GM18526 (cell line): ENCODE results near the gene SPEF1.

Experiments
- POLR2A ChIP-seq: IDR thresholded peaks from 3 replicates; pipeline ENCODE4 v1.6.1; 2011; ENCODE audit not compliant: insufficient read length; ENCODE audit errors: extremely low read depth

The SPEF1 gene

DNA sequence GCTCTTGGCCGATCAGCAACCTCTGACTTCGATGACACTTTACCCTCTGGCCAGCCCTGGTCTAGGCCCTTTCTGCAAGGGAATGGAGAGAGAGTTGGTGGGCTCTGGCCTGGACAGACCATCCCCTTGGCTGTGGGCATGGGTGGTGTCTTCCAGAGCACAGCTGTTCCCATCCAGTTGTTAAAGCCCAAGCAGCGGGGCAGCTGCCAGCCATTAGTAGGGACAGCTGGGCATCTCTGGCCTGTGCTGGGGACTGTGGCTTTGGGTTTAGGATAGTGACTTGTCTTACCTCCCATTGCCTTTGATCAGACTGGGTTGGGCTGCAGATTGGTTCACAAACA is 17.6 kb upstream of the SPEF1 start:
- no peak for TF ChIP-seq POLR2A

GRCh38 chr20:3798373-3798768 is 17.1 kb upstream of the SPEF1 start:
- no peak for TF ChIP-seq POLR2A

DNA sequence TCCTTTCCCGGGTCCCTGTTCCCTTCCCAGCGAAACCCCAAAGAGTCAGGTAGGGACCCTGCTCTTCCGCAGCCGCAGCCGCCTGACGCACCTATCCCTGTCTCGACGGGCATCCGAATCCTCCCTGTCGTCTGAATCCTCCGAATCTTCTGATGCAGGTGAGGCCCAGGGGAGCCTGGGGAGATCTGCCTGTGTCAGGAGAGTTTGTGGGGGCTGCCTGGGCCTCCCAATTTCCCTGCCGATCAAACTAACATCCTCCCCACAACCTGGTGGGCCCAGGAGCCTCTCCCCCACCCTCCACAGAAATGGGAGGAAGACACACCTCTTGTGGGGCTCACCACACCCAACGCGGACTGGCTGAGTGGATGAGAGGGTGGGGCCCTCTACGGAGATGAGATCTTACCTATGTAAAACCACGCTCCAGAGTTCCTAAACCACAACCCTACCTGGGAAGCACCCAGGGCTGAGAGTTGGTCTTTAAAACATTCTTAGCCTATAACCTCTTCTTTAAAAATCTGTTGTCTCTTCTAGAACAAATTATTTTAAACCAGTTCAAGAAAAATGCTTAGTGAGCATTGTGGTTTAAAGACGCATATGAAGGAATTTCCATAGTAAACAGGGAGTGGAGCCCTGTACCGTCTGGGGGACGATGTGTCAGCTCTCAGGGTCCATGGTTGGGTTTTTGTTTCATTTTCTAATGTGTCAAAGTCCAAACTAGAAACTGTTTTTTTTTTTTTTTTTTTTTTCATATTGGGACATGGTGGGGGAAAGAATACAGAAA is 16.5 kb upstream of the SPEF1 start:
- TF ChIP-seq POLR2A = peak; percentile 8

GRCh38 chr20:3797226-3797545 is 15.9 kb upstream of the SPEF1 start:
- TF ChIP-seq POLR2A = no peak

DNA sequence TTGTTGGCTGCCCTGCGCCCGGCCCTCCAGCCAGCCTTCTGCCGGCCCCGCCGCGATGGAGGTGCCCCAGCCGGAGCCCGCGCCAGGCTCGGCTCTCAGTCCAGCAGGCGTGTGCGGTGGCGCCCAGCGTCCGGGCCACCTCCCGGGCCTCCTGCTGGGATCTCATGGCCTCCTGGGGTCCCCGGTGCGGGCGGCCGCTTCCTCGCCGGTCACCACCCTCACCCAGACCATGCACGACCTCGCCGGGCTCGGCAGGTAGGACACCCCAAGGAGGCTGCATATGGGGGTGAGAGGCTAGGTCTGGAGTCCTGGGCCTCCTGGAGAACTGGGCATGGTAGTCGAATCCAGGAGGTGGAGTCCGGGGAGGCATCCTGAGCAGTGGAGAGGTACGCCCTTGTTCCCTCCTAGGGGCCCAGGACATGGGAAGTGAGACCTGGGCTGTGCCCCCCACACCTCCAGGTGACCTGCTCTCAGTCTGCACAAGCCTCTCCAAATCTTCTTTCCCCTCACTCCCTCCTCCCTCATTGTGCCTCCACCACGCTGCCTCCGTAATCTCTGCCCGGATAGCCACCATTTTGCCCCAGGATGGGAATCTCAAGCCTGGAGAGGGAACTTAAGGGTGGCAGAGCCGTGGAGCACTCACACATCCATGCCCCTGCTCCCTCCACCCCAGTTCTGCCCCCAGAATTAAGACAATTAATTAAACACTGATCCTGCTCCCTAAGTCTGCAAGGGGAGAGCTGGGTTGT is 15.4 kb upstream of the SPEF1 start:
- TF ChIP-seq POLR2A = no peak

GRCh38 chr20:3795511-3796468 is 14.5 kb upstream of the SPEF1 start, which contains the start of gene CDC25B:
CDC25B (plus strand) TSS chr20:3796310; CDS start chr20:3796532, 222 bp downstream.
- TF ChIP-seq POLR2A = peak; percentile 76

- TF ChIP-seq POLR2A = no peak
These were observed 13.6 kb upstream of the SPEF1 start for GRCh38 chr20:3794701-3795420.

DNA sequence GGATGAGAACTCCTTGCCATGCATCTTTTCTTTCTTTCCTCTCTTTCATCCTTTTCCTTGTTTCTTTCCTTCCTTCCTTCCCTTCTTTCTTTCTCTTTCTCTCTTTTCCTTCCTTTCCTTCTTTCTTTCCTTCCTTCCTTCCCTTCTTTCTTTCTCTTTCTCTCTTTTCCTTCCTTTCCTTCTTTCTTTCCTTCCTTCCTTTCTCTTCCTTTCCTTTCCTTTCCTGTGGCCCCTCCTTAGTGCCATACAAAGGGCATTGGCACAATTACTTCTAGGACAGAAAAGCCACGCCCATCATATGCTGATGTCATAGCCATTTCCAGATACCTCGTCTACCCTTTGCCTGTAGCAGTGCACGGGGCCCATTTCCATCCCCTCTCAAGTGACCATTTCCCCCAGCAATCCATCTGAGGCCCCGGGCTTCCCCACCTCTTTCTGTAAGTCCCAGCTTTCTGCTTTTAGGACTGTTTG is 7.5 kb upstream of the SPEF1 start:
- TF ChIP-seq POLR2A = no peak

- no peak for TF ChIP-seq POLR2A
These were observed 6.2 kb upstream of the SPEF1 start for GRCh38 chr20:3787324-3788014.

GRCh38 chr20:3786665-3787323 is 5.5 kb upstream of the SPEF1 start, which contains the start of gene CENPB:
CENPB (minus strand) TSS chr20:3786740; CDS start chr20:3786483, 257 bp downstream.
- TF ChIP-seq POLR2A = peak; percentile 47

- no peak for TF ChIP-seq POLR2A
These were observed 4.9 kb upstream of the SPEF1 start for GRCh38 chr20:3786126-3786484.

GRCh38 chr20:3785240-3786125 is 4.2 kb upstream of the SPEF1 start:
- TF ChIP-seq POLR2A = no peak

DNA sequence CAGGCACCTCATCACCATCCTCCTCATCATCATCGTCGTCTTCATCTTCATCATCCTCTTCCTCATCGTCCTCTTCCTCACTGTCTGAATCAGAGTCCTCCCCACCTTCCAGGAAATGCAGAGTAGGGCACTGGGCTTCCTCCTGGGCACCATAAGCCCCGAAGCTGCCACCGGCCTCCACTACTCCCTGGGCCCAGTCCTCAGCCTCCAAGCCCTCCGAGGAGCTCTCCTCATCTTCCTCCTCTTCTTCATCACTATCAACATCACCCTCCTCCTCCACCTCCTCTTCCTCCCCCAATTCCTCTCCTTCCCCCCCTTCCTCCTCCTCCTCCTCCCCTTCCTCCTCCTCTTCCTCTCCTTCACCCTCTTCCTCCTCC is 3.6 kb upstream of the SPEF1 start:
- TF ChIP-seq POLR2A = no peak

- no peak for TF ChIP-seq POLR2A
These were observed 3.1 kb upstream of the SPEF1 start for GRCh38 chr20:3784216-3784853.
